AG09319 (cell line): ENCODE data around the gene NSMCE1.

Experiments
- DNase-seq: peaks from one replicate; pipeline ENCODE4 v3.0.0-alpha.2; 2010; ENCODE audit warnings: low read depth; ENCODE audit errors: extremely low read depth
- CTCF ChIP-seq: IDR thresholded peaks from 2 replicates; pipeline ENCODE4 v1.5.1; 2011; ENCODE audit warnings: low read depth, mild to moderate bottlenecking, inconsistent platforms, low read length, moderate library complexity

Gene NSMCE1

GRCh38 chr16:27308792-27309191 is 40.2 kb upstream of the NSMCE1 start:
- no peak for DNase-seq
- TF ChIP-seq CTCF: no peak

GRCh38 chr16:27305839-27306442 is 37.4 kb upstream of the NSMCE1 start:
- DNase-seq: no peak
- TF ChIP-seq CTCF: no peak

- TF ChIP-seq CTCF: no peak
- no peak for DNase-seq
Measured at GRCh38 chr16:27304881-27305745, 36.5 kb upstream of the NSMCE1 start.

DNA sequence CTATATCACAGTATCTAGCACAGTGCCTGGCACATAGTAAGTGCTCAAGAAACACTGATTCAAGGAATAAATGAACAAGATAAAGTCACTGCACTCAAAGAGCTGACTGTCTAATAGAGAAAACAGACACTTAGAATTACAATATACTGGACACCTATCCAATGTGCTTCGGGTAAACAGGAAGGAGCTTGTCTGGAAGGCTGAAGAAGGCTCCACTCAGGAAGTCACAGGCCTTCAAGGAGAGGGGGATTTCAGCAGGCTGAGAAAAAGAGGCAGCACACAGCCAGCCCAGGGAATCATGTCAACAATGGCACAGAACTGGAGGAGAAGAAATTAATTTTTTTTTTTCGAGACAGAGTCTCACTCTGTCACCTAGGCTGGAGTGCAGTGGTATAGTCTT is 35.5 kb upstream of the NSMCE1 start:
- TF ChIP-seq CTCF: no peak
- no peak for DNase-seq

- no peak for TF ChIP-seq CTCF
- DNase-seq: no peak
Measured at GRCh38 chr16:27303256-27304100, 34.9 kb upstream of the NSMCE1 start.

- TF ChIP-seq CTCF: no peak
- DNase-seq: no peak
Measured at GRCh38 chr16:27302126-27302525, 33.6 kb upstream of the NSMCE1 start.
